ENCODE results near the gene CATSPERD. TPM values are rescaled to one million over a fixed set of nuclear protein-coding genes. Genes with fewer than 3 reads are reported as not detected.

CATSPERD gene
- total and polyA plus RNA-seq, 9 of the 15 experiments (the other 6 are each of a cell fraction or from before 2014, with no cell fraction given): not detected

DNA sequence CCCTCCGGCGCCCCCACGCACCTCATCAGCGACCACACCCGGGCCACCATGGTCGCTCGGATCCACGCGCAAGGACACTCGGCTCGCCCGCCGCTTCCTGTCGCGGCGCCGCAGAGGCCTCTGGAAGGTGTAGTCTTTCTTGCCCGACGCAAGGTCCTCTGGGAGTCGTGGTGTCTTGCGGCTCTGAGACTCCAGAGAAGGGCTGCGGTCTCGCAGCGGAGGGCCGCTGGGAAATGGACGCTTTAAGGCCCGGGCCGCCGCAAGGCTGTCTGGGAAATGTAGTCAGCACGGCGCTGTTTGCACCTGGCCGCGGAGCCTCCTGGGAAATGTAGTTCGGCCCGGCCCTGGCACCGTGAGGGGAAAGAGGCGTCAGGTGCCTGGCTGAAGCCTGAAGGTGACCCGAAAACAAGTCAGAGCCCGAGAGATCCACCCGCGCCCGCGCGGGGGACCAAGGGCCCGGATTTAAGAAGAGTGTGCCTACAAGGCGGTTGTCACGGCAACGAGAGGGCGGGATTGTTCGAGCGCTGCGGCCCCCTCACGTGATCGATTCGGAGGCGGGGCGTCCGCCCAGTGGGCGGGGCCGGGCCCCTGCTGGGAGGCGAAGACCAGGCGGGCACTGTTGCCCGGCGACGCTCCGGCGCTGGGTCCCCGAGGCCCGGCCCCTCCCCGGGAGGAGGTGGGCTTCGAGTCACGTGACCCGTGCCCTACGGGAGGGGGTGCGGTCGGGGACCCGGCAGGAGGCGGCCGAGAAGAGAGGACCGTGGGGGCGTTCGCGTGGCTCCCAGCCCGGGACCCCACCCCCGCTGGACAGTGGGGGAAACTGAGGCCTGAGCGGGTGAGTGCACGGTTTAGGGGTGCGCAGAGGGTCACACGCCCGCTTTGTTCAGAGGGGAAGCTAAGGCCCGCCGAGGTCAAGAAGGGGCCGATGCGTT is 39.7 kb upstream of the CATSPERD start, which contains the start of the genes HSD11B1L and MICOS13 (continued):
- TF ChIP-seq, protein P1, sequence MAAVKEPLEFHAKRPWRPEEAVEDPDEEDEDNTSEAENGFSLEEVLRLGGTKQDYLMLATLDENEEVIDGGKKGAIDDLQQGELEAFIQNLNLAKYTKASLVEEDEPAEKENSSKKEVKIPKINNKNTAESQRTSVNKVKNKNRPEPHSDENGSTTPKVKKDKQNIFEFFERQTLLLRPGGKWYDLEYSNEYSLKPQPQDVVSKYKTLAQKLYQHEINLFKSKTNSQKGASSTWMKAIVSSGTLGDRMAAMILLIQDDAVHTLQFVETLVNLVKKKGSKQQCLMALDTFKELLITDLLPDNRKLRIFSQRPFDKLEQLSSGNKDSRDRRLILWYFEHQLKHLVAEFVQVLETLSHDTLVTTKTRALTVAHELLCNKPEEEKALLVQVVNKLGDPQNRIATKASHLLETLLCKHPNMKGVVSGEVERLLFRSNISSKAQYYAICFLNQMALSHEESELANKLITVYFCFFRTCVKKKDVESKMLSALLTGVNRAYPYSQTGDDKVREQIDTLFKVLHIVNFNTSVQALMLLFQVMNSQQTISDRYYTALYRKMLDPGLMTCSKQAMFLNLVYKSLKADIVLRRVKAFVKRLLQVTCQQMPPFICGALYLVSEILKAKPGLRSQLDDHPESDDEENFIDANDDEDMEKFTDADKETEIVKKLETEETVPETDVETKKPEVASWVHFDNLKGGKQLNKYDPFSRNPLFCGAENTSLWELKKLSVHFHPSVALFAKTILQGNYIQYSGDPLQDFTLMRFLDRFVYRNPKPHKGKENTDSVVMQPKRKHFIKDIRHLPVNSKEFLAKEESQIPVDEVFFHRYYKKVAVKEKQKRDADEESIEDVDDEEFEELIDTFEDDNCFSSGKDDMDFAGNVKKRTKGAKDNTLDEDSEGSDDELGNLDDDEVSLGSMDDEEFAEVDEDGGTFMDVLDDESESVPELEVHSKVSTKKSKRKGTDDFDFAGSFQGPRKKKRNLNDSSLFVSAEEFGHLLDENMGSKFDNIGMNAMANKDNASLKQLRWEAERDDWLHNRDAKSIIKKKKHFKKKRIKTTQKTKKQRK (IDR thresholded peaks at IDR 0.05; ENCODE audit: borderline replicate concordance, low read depth, low read length): no peak
- TF ChIP-seq FOXA1 (IDR thresholded peaks at IDR 0.05; ENCODE audit: borderline replicate concordance) (no peak), CBX2 (IDR thresholded peaks at IDR 0.05; ENCODE audit: insufficient read depth, low read length, poor library complexity, severe bottlenecking) (no peak), TCFL5 (CRISPR knock-in tag; conservative IDR thresholded peaks at IDR 0.05) (no peak), SLC30A9 (CRISPR knock-in tag; IDR thresholded peaks at IDR 0.05) (no peak), MAZ (CRISPR knock-in tag; conservative IDR thresholded peaks at IDR 0.05 in 1 of 2, IDR thresholded peaks at IDR 0.05 in 1 of 2) (peak in 1 of 2 experiments; percentile 54; a peak in 2 of 4 replicates), CC2D1A (IDR thresholded peaks at IDR 0.05) (no peak), PML (IDR thresholded peaks at IDR 0.05; ENCODE audit: low read length) (0 out of 2 replicates have a peak, but pooled peaks have one; percentile 25), STAG1 (CRISPR knock-in tag; IDR thresholded peaks at IDR 0.05; ENCODE audit: borderline replicate concordance) (no peak), PTRF (tag; IDR thresholded peaks at IDR 0.05) (no peak), STAT5B (CRISPR knock-in tag; IDR thresholded peaks at IDR 0.05) (no peak)
- TF ChIP-seq, protein P2, sequence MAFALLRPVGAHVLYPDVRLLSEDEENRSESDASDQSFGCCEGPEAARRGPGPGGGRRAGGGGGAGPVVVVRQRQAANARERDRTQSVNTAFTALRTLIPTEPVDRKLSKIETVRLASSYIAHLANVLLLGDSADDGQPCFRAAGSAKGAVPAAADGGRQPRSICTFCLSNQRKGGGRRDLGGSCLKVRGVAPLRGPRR (CRISPR knock-in tag; IDR thresholded peaks at IDR 0.05): no peak
- TF ChIP-seq, protein P3, sequence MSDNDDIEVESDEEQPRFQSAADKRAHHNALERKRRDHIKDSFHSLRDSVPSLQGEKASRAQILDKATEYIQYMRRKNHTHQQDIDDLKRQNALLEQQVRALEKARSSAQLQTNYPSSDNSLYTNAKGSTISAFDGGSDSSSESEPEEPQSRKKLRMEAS (CRISPR knock-in tag; IDR thresholded peaks at IDR 0.05): peak; percentile 64
- TF ChIP-seq, protein P4, sequence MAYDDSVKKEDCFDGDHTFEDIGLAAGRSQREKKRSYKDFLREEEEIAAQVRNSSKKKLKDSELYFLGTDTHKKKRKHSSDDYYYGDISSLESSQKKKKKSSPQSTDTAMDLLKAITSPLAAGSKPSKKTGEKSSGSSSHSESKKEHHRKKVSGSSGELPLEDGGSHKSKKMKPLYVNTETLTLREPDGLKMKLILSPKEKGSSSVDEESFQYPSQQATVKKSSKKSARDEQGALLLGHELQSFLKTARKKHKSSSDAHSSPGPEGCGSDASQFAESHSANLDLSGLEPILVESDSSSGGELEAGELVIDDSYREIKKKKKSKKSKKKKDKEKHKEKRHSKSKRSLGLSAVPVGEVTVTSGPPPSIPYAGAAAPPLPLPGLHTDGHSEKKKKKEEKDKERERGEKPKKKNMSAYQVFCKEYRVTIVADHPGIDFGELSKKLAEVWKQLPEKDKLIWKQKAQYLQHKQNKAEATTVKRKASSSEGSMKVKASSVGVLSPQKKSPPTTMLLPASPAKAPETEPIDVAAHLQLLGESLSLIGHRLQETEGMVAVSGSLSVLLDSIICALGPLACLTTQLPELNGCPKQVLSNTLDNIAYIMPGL (CRISPR knock-in tag; IDR thresholded peaks at IDR 0.05): no peak

Measured in K562 (cell line).